Effector memory CD4-positive, alpha-beta T cell (primary cell): ENCODE data around the gene RGS18.
"Not testable (repeated sequence)": the region's sequence is repeated elsewhere in the genome, so short reads cannot be mapped to it uniquely, and the experiment has no call there.

Source experiments
- DNase-seq, 3 donors: peaks; one replicate each; pipeline ENCODE4 v3.0.0-alpha.2; 2020
- H3K27ac ChIP-seq: 2 replicates; pipeline ENCODE4 v1.7.0; 2013; ENCODE audit warnings: mild to moderate bottlenecking, low read length, moderate library complexity; ENCODE audit not compliant: insufficient read depth, poor library complexity, severe bottlenecking
- H3K27me3 ChIP-seq: replicated peaks from 2 replicates; pipeline ENCODE4 v1.7.0; 2013; ENCODE audit warnings: mild to moderate bottlenecking, low read length; ENCODE audit not compliant: insufficient read depth, control insufficient read depth, poor library complexity, severe bottlenecking
- H3K36me3 ChIP-seq: 2 replicates; pipeline ENCODE4 v1.7.0; 2013; ENCODE audit warnings: mild to moderate bottlenecking, low read length, moderate library complexity; ENCODE audit not compliant: control insufficient read depth, insufficient read depth
- H3K4me1 ChIP-seq: 2 replicates; pipeline ENCODE4 v1.7.0; 2013; ENCODE audit warnings: low read length, mild to moderate bottlenecking; ENCODE audit not compliant: control insufficient read depth, insufficient read depth, poor library complexity, severe bottlenecking
- H3K4me3 ChIP-seq: 2 replicates; pipeline ENCODE4 v1.7.0; 2013; ENCODE audit warnings: low read length, low read depth, mild to moderate bottlenecking; ENCODE audit not compliant: insufficient read depth, poor library complexity, severe bottlenecking
- H3K9me3 ChIP-seq: 2 replicates; pipeline ENCODE4 v1.7.0; 2013; ENCODE audit warnings: mild to moderate bottlenecking, low read length, moderate library complexity; ENCODE audit not compliant: control insufficient read depth
- total RNA-seq, 3 donors: gene quantifications; one replicate each; lab custom pipeline; 2026; lab: John Stamatoyannopoulos, UW

RGS18 gene
- total RNA-seq: 1.2 to 1.5 (median 1.4) reads per million in 3 donors

- H3K27me3 ChIP-seq: no peaks in the 10 kb centered on the region
- H3K27ac ChIP-seq: no peak within 1 kb of the TSS
- no peaks in the 10 kb centered on the region for H3K9me3 ChIP-seq
- no peak within 1 kb of the TSS for H3K4me3 ChIP-seq
- H3K4me1 ChIP-seq: no peaks in the 10 kb centered on the region
- H3K36me3 ChIP-seq: no peaks in the 10 kb centered on the region
- DNase-seq: no peak
Measured at GRCh38 chr1:192158181-192158580, at the start of gene RGS18. TSS of gene RGS18 (plus strand) at chr1:192158462. CDS start at chr1:192158638, 176 bp downstream.

- H3K27ac ChIP-seq: no peak overlapping the region
- no peaks in the 10 kb centered on the region for H3K9me3 ChIP-seq
- DNase-seq: no peak
- H3K36me3 ChIP-seq: no peaks in the 10 kb centered on the region
- H3K27me3 ChIP-seq: no peaks in the 10 kb centered on the region
- H3K4me1 ChIP-seq: no peaks in the 10 kb centered on the region
- H3K4me3 ChIP-seq: no peak overlapping the region
Measured at GRCh38 chr1:192109576-192109975, 48.7 kb upstream of the RGS18 start.

DNA sequence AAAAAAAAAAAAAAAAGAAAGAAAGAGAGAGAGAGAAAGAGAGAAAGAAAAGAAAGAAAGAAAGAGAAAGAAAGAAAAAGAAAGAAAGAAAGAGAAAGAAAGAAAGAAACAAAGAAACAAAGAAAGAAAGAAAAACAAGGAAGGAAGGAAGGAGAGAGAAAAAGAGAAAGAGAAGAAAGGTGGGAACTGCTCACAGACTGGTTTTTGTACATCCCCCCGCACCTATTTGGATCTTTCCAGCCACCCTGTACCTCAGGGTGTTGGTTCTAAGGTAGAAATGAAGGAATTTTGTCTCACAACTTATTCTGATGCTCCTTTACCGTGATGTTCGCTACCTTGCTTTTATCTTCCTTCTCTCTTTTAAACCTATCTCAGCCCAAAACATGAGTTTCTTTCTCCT is 43.3 kb upstream of the RGS18 start:
- Histone ChIP-seq H3K4me3 (no peak overlapping the region), H3K36me3 (no peaks in the 10 kb centered on the region), H3K9me3 (no peaks in the 10 kb centered on the region), H3K27ac (no peak overlapping the region), H3K4me1 (no peaks in the 10 kb centered on the region), H3K27me3 (no peaks in the 10 kb centered on the region)
- DNase-seq: no peak

- no peak overlapping the region for H3K4me3 ChIP-seq
- H3K4me1 ChIP-seq: no peaks in the 10 kb centered on the region
- H3K36me3 ChIP-seq: no peaks in the 10 kb centered on the region
- no peaks in the 10 kb centered on the region for H3K9me3 ChIP-seq
- no peak overlapping the region for H3K27ac ChIP-seq
- H3K27me3 ChIP-seq: no peaks in the 10 kb centered on the region
- no peak for DNase-seq
Measured at GRCh38 chr1:192118881-192119405, 39.3 kb upstream of the RGS18 start.

GRCh38 chr1:192119701-192120100 is 38.6 kb upstream of the RGS18 start:
- DNase-seq: no peak
- Histone ChIP-seq H3K27me3 (no peaks in the 10 kb centered on the region), H3K36me3 (no peaks in the 10 kb centered on the region), H3K4me3 (no peak overlapping the region), H3K27ac (no peak overlapping the region), H3K4me1 (no peaks in the 10 kb centered on the region), H3K9me3 (no peaks in the 10 kb centered on the region)

- H3K27me3 ChIP-seq: no peaks in the 10 kb centered on the region
- H3K4me1 ChIP-seq: no peaks in the 10 kb centered on the region
- H3K27ac ChIP-seq: no peak overlapping the region
- DNase-seq: no peak
- no peaks in the 10 kb centered on the region for H3K9me3 ChIP-seq
- no peak overlapping the region for H3K4me3 ChIP-seq
- no peaks in the 10 kb centered on the region for H3K36me3 ChIP-seq
Measured at GRCh38 chr1:192122668-192123067, 35.6 kb upstream of the RGS18 start.

GRCh38 chr1:192123212-192123611 is 35.0 kb upstream of the RGS18 start:
- H3K4me3 ChIP-seq: no peak overlapping the region
- no peaks in the 10 kb centered on the region for H3K36me3 ChIP-seq
- DNase-seq: no peak
- H3K27me3 ChIP-seq: no peaks in the 10 kb centered on the region
- no peaks in the 10 kb centered on the region for H3K9me3 ChIP-seq
- no peak overlapping the region for H3K27ac ChIP-seq
- H3K4me1 ChIP-seq: no peaks in the 10 kb centered on the region

GRCh38 chr1:192126030-192126619 is 32.1 kb upstream of the RGS18 start:
- H3K4me3 ChIP-seq: no peak overlapping the region
- no peaks in the 10 kb centered on the region for H3K4me1 ChIP-seq
- no peaks in the 10 kb centered on the region for H3K9me3 ChIP-seq
- DNase-seq: no peak
- H3K27me3 ChIP-seq: no peaks in the 10 kb centered on the region
- H3K36me3 ChIP-seq: no peaks in the 10 kb centered on the region
- no peak overlapping the region for H3K27ac ChIP-seq

- DNase-seq: no peak
- H3K36me3 ChIP-seq: no peaks in the 10 kb centered on the region
- H3K9me3 ChIP-seq: no peaks in the 10 kb centered on the region
- H3K4me1 ChIP-seq: no peaks in the 10 kb centered on the region
- no peaks in the 10 kb centered on the region for H3K27me3 ChIP-seq
- no peak overlapping the region for H3K4me3 ChIP-seq
- H3K27ac ChIP-seq: no peak overlapping the region
Measured at GRCh38 chr1:192130175-192130574, 28.1 kb upstream of the RGS18 start.

GRCh38 chr1:192130865-192131264 is 27.4 kb upstream of the RGS18 start:
- H3K9me3 ChIP-seq, H3K36me3 ChIP-seq: not testable (repeated sequence)

More at GRCh38 chr1:192130865-192131264, 27.4 kb upstream of the RGS18 start:
- H3K27ac ChIP-seq, H3K4me3 ChIP-seq, H3K27me3 ChIP-seq, DNase-seq, H3K4me1 ChIP-seq: not testable (repeated sequence)
